ENCODE results near the gene MBD6. TPM values are rescaled to one million over a fixed set of nuclear protein-coding genes. Genes with fewer than 3 reads are reported as not detected.
"Not testable (repeated sequence)": the region's sequence is repeated elsewhere in the genome, so short reads cannot be mapped to it uniquely, and the experiment has no call there.

Gene MBD6
- total RNA-seq, 3 donors from 2014 or later = 116 to 137 (median 120) TPM

GRCh38 chr12:57498132-57498502 is 24.5 kb upstream of the MBD6 start:
- Histone ChIP-seq H3K4me3 (no peak overlapping the region), H3K4me1 (ENCODE audit: low read depth) (no peaks in the 10 kb centered on the region), H3K9me3 (no peaks in the 10 kb centered on the region), H3K36me3 (ENCODE audit: low read depth) (no peaks in the 10 kb centered on the region)
- DNase-seq (no peak), ATAC-seq (no peak)
- intact Hi-C loops (cut with DNase I, micrococcal nuclease) = no loop called here
- no peak for TF ChIP-seq CTCF (IDR thresholded peaks at IDR 0.05)

- H3K9me3 ChIP-seq = no peaks in the 10 kb centered on the region
- H3K4me1 ChIP-seq (ENCODE audit: low read depth) = no peaks in the 10 kb centered on the region
- ATAC-seq (no peak), DNase-seq (no peak)
- H3K36me3 ChIP-seq (ENCODE audit: low read depth) = no peaks in the 10 kb centered on the region
- no peak overlapping the region for H3K4me3 ChIP-seq
- intact Hi-C loops (cut with DNase I, micrococcal nuclease) = no loop called here
- no peak for TF ChIP-seq CTCF (IDR thresholded peaks at IDR 0.05)
These were observed 24.1 kb upstream of the MBD6 start for GRCh38 chr12:57498571-57498970.

GRCh38 chr12:57500213-57500612 is 22.4 kb upstream of the MBD6 start:
- H3K4me3 ChIP-seq = no peak overlapping the region
- ATAC-seq (no peak), DNase-seq (no peak)
- H3K9me3 ChIP-seq = no peaks in the 10 kb centered on the region
- H3K36me3 ChIP-seq (ENCODE audit: low read depth) = no peaks in the 10 kb centered on the region
- no peaks in the 10 kb centered on the region for H3K4me1 ChIP-seq (ENCODE audit: low read depth)
- TF ChIP-seq CTCF (IDR thresholded peaks at IDR 0.05) = no peak
- intact Hi-C loops (cut with DNase I, micrococcal nuclease) = no loop called here

- intact Hi-C loops (cut with DNase I, micrococcal nuclease); H3K36me3 ChIP-seq (ENCODE audit: low read depth); H3K4me3 ChIP-seq: not testable (repeated sequence)
These were observed 20.2 kb upstream of the MBD6 start for GRCh38 chr12:57502311-57502969.

GRCh38 chr12:57506541-57506940 is 16.1 kb upstream of the MBD6 start:
- DNase-seq; H3K4me3 ChIP-seq; H3K4me1 ChIP-seq (ENCODE audit: low read depth); H3K36me3 ChIP-seq (ENCODE audit: low read depth); intact Hi-C loops (cut with DNase I, micrococcal nuclease); ATAC-seq; H3K9me3 ChIP-seq: not testable (repeated sequence)

More at GRCh38 chr12:57502311-57502969, 20.2 kb upstream of the MBD6 start:
- ATAC-seq; H3K4me1 ChIP-seq (ENCODE audit: low read depth); DNase-seq; H3K9me3 ChIP-seq: not testable (repeated sequence)

- H3K36me3 ChIP-seq (ENCODE audit: low read depth); H3K4me3 ChIP-seq; H3K4me1 ChIP-seq (ENCODE audit: low read depth); ATAC-seq; H3K9me3 ChIP-seq; DNase-seq; intact Hi-C loops (cut with DNase I, micrococcal nuclease): not testable (repeated sequence)
These were observed 14.8 kb upstream of the MBD6 start for GRCh38 chr12:57507796-57508195.

- TF ChIP-seq CTCF (IDR thresholded peaks at IDR 0.05) = no peak
- ATAC-seq (no peak), DNase-seq (no peak)
- no peaks in the 10 kb centered on the region for H3K4me1 ChIP-seq (ENCODE audit: low read depth)
- peaks cover 8% of the 10 kb centered on the region for H3K36me3 ChIP-seq (ENCODE audit: low read depth)
- H3K4me3 ChIP-seq = no peak overlapping the region
- no peaks in the 10 kb centered on the region for H3K9me3 ChIP-seq
- intact Hi-C loops (cut with DNase I, micrococcal nuclease) = no loop called here
These were observed 11.5 kb upstream of the MBD6 start for GRCh38 chr12:57511161-57511560.
